Urothelium cell line (cell line): ENCODE results near the gene CYSRT1.
A peak's percentile ranks its signal among the peaks of the same experiment; 100 is the strongest.

Source experiments
- DNase-seq: peaks from one replicate; pipeline ENCODE4 v3.0.0; 2011; ENCODE audit warnings: low spot score, mixed read lengths
- FAIRE-seq: peaks from 2 replicates; lab custom pipeline; 2011; peaks lifted over from hg19 to GRCh38; lab: Jason Lieb, UNC

The CYSRT1 gene, protein sequence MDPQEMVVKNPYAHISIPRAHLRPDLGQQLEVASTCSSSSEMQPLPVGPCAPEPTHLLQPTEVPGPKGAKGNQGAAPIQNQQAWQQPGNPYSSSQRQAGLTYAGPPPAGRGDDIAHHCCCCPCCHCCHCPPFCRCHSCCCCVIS

GRCh38 chr9:137224830-137225694 lies at the start of gene CYSRT1:
CYSRT1 (plus strand) TSS chr9:137225174; CDS start chr9:137225622, 448 bp downstream.
- no peak for FAIRE-seq

GRCh38 chr9:137175345-137175961 lies 49.5 kb upstream of the CYSRT1 start:
- DNase-seq (no peak), FAIRE-seq (no peak)

More at GRCh38 chr9:137224830-137225694, at the start of gene CYSRT1:
- no peak for DNase-seq

DNA sequence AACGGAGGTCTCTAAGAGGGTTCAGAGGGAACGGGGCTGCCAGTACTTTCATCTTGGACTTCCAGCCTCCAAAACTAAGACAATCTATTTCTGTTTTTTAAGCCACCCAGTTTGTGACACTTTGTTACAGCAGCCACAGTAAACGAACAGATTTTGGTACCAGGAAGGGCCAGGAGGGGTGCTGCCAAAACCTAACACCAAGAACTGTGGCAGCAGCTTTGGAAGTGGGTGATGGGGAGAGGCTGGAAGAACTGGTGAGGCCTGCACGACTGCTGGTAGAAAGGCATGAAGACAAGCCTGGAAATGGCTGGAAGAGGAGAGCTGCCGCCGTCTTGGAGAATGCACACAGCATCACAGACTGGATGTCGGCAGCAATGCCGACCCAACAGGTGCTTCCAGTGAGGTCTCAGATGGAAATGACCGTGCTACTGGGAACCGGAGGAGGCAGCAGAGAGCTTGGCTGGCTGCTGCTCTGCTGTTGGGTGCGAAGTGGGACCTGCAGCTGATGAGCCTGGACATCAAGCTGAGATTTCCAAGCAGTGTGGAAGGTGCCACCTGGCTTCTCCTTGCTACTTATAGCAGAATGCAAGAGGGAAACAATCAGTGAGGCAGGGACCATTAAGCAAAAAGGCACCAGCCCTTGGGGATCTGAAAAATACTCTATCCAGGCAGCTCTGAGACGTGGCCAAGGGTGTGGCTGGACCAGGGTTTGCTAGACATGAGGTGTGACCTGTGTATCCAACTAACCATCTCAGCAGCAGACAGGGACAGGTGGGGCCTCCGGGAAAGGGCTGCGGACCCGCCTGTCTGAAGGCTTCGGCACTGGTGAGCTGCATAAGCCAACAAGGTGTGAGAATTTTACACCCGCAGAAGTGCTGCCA lies 48.4 kb upstream of the CYSRT1 start:
- DNase-seq (peak; percentile 49), FAIRE-seq (no peak)

GRCh38 chr9:137178201-137178938 lies 46.6 kb upstream of the CYSRT1 start:
- DNase-seq = no peak
- no peak for FAIRE-seq

DNA sequence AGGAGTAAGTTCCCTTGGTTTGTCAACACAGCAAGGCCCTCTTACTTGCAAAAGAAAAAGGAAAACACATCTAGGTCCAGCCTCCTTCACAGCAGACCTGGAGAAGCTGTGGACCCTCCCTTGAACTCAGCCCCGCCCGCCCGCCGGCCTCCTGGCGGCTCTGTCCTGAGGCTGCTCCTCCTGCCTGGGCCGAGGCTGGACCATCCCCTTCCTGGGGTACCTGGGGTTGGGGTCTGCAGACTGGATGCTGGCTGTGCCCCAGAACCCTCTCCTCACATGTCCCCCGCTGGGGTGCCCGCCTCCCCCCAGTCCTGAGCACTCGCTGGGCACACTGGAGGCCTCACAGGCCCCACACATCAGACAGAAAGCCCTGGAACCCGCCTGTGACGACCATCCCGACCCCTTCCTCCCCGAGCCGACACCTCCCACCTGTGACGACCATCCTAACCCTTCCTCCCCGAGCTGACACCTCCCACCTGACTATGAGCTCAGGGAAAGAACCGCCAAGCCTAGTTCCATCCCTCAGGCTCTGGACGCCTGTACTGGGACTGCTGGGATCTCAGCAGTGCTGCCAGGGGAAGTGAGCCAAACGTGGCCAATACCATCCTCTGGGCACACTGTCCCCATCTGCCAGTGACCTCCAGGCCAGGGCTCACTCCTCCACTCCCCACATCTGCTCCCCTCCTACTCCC lies 45.9 kb upstream of the CYSRT1 start:
- FAIRE-seq (no peak), DNase-seq (no peak)

DNA sequence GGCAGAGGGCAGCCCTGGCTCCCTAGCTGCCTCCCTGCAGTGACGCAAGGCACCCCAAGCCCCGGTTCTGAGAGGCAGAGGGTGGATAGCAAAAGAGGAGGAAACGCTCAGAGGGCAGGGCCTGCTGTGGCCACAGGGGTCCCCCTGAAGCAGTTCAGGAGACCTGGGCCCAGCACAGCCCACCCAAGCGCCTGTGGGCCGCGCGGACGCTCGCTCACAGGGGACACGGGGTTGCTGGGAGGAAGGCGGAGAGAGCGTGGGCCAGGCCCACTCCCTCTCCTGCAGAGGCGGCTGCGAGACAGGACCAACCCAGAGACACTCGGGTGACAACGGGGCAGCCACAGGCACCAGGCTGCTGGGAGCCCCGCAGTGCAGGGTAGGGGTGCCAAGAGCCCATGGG lies 45.2 kb upstream of the CYSRT1 start:
- no peak for DNase-seq
- FAIRE-seq = no peak

- FAIRE-seq (no peak), DNase-seq (no peak)
These were observed 44.5 kb upstream of the CYSRT1 start for GRCh38 chr9:137180491-137180890.

DNA sequence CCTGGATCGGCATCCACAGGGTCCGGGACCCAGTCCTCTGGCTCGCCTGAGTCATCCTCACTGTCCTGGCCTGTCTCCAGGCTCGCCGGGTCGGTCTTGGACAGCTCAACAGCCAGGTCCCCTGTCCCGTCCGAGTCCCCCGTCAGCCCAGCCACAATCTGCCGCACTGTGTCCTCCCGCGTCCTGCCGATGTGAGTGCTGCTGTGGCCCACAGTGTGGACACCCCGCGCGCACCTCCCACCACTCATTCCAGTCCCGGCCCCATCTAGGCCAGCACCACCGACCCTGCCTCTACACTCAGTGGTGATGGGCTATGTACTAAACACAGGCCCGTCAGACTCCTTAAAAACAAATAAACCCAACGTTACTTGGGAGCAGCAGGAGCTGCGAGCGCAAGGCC lies 43.3 kb upstream of the CYSRT1 start:
- no peak for DNase-seq
- no peak for FAIRE-seq

DNA sequence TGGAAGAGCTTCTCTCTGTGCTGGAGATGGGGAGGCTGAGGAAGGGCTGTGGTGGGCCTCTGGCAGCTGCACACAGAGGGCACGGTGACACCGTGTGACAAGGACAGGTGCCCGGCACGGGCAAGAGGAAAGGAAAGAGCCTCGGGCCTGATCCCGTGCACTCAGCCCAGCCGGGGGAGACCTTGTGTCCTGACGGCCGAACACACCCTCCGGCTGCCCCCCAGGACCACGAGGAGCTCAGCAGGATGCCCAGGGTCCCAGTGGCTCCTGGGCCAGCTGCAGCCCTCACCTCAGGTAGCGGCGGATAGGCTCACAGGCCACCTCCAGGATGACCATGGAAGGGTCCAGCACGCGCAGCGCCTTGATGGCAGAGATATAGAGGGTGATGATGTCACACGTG lies 42.1 kb upstream of the CYSRT1 start:
- no peak for FAIRE-seq
- DNase-seq = no peak

- FAIRE-seq (no peak), DNase-seq (no peak)
These were observed 40.9 kb upstream of the CYSRT1 start for GRCh38 chr9:137183980-137184595.

GRCh38 chr9:137184881-137185660 lies 39.9 kb upstream of the CYSRT1 start:
- no peak for FAIRE-seq
- DNase-seq = no peak

- FAIRE-seq = no peak
- no peak for DNase-seq
These were observed 39.1 kb upstream of the CYSRT1 start for GRCh38 chr9:137185921-137186320.

DNA sequence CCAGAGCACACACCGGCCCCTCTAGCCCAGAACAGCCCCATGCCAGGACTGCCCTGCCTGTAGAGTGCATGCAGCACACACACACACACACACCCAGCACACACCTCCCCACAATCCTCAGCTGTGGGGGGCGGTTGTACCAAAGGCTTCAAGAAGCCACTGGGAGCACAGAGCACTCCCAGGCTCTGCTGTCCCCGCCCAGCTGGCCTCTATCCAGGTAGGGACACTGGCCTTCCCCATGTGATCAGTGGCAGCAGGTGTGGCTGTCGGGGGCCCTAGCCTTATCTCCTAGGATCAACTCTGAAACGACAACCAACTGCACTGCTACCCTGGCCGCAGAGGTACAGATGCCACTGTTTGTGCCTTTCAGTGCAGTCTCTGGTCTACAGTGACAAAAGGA lies 38.6 kb upstream of the CYSRT1 start:
- no peak for FAIRE-seq
- no peak for DNase-seq

GRCh38 chr9:137187386-137187785 lies 37.6 kb upstream of the CYSRT1 start:
- FAIRE-seq (no peak), DNase-seq (no peak)

- FAIRE-seq = no peak
- no peak for DNase-seq
These were observed 36.9 kb upstream of the CYSRT1 start for GRCh38 chr9:137188086-137188489.

GRCh38 chr9:137188490-137189296 lies 36.3 kb upstream of the CYSRT1 start, which contains the start of the genes ANAPC2 and SSNA1:
ANAPC2 (minus strand) TSS chr9:137188560; CDS start chr9:137188532, 28 bp downstream.
SSNA1 (plus strand) TSS chr9:137188676; CDS start chr9:137188727, 51 bp downstream.
- DNase-seq (peak; percentile 94), FAIRE-seq (peak; percentile 99)
